Esophagus squamous epithelium (tissue), 5 donors: Measurements from ENCODE around the gene FARP2. TPM values are rescaled to one million over a fixed set of nuclear protein-coding genes. Genes with fewer than 3 reads are reported as not detected.
"Not testable (repeated sequence)": the region's sequence is repeated elsewhere in the genome, so short reads cannot be mapped to it uniquely, and the experiment has no call there.

Experiments used
- DNase-seq: peaks from one replicate; lab custom pipeline; 2025; lab: John Stamatoyannopoulos, UW
- H3K27ac ChIP-seq, 4 donors: fragments of 200-600 bp; sonication (generic); one replicate each; pipeline ENCODE4 v1.5.1; 2016 to 2019; ENCODE audit warnings: mild to moderate bottlenecking in 1 of 4
- H3K27me3 ChIP-seq, 4 donors: fragments of 200-600 bp; sonication (generic); 1 replicate in 3 of 4; 2 replicates in 1 of 4; pipeline versions ENCODE4 v1.5.1 to v1.6.0; 2017 to 2021; ENCODE audit warnings: antibody characterized with exemption in 1 of 4
- H3K36me3 ChIP-seq, 3 donors: fragments of 200-600 bp; sonication (generic); one replicate each; pipeline ENCODE4 v1.5.1; 2016 to 2019
- H3K4me1 ChIP-seq, 3 donors: fragments of 200-600 bp; sonication (generic); one replicate each; pipeline ENCODE4 v1.5.1; 2017 to 2019
- H3K4me3 ChIP-seq, 4 donors: fragments of 200-600 bp; sonication (generic); 1 replicate in 3 of 4; 2 replicates in 1 of 4; pipeline ENCODE4 v1.5.1; 2016 to 2019; ENCODE audit warnings: mild to moderate bottlenecking in 2 of 4, moderate library complexity in 1 of 4
- H3K9me3 ChIP-seq, 3 donors: fragments of 200-600 bp; sonication (generic); one replicate each; pipeline ENCODE4 v1.5.1; 2016 to 2019
- POLR2A ChIP-seq, 4 donors: fragments of 450-650 bp; IDR thresholded peaks; one replicate each; pipeline ENCODE4 v1.6.1; 2017; ENCODE audit warnings: antibody characterized with exemption in 4 of 4, mild to moderate bottlenecking in 4 of 4, moderate library complexity in 3 of 4
- WGBS, 2 donors: methylation state at CpG; one replicate each; pipeline ENCODE4 v1.1.5; 2018; 5-methylcytosine and 5-hydroxymethylcytosine counted together
- intact Hi-C: fragments of 100-400 bp; cut with DNase I; formaldehyde crosslinking; loops from one replicate; pipeline ENCODE4 v1.15.0; 2022
- total RNA-seq, 4 donors: library from RNA; depleted of rRNA; stranded (reverse); fragments of >200 nt; gene quantifications; one replicate each; pipeline ENCODE4 v1.1.0, GENCODE V29; 2016
- TF ChIP-seq, protein P1 (sequence below), 6 experiments: fragments of 450-650 bp in 4 of 6; fragments of 200-600 bp in 2 of 6; sonication (generic) in 2 of 6; IDR thresholded peaks; one replicate each; pipeline ENCODE4 v1.5.1; 2016 to 2019; ENCODE audit warnings: antibody characterized with exemption in 6 of 6, mild to moderate bottlenecking in 4 of 6, moderate library complexity in 4 of 6
- donor health status: DM: yes; HTN: yes; CAD: no.

Gene FARP2
- total RNA-seq, 4 donors from 2014 or later, result 20.8 to 41.8 (median 37.1) TPM

DNA sequence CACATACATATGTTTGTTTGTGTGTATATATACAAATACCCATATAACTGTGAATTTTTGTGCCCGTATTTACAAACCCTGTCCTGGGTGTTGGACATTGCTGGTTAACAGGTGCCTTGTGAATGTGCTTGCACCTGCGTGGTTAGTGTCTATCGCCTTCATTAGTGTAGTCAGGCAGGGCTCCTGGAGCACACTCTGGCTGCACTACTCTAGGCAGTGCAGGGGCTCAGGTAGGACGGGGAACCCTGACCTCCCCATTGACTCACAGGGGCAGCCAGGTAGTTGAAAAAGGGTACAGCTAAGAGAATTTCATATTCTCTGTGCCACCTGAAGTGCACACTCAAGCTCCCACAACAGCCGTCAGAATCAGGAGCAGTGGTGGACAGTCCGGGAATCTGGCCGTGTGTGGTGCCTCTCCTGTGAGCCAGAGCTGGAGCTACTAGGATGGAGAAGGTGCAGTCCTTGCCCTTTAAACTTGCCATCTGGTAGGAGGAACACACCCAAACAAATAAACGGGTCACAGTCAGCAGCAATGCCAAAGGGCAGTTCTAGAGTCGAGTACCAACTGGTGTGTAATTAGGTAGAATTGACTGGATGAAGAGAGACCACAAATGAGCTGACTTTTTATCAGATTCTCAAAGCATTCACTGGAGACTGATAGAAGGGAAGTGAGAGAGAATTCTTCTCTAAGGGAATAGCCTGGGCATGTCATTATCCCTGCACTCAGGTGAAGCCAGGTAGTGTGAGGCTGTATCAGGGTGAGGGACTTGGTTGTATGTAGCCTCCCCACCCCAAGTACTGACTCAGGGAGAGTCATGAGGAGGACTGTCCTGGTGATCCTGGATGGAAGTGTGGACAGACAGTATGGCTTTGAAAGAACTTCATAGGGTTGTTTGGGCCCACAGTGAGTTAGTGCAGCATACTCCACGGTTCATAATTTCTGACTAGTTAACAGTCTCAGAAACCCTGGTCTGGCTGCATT, 44.1 kb downstream of the FARP2 start:
- 62 to 80% methylated on average over 4 to 8 of the region's 10 CpGs for WGBS, 2 donors
- no peak overlapping the region for H3K4me3 ChIP-seq
- no peak for DNase-seq
- H3K9me3 ChIP-seq, result no peaks in the 10 kb centered on the region
- intact Hi-C loops, result no loop called here
- H3K27me3 ChIP-seq, result no peaks in the 10 kb centered on the region
- no peaks in the 10 kb centered on the region for H3K4me1 ChIP-seq
- TF ChIP-seq POLR2A (IDR thresholded peaks at IDR 0.05), result no peak
- TF ChIP-seq, protein P1, sequence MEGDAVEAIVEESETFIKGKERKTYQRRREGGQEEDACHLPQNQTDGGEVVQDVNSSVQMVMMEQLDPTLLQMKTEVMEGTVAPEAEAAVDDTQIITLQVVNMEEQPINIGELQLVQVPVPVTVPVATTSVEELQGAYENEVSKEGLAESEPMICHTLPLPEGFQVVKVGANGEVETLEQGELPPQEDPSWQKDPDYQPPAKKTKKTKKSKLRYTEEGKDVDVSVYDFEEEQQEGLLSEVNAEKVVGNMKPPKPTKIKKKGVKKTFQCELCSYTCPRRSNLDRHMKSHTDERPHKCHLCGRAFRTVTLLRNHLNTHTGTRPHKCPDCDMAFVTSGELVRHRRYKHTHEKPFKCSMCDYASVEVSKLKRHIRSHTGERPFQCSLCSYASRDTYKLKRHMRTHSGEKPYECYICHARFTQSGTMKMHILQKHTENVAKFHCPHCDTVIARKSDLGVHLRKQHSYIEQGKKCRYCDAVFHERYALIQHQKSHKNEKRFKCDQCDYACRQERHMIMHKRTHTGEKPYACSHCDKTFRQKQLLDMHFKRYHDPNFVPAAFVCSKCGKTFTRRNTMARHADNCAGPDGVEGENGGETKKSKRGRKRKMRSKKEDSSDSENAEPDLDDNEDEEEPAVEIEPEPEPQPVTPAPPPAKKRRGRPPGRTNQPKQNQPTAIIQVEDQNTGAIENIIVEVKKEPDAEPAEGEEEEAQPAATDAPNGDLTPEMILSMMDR (IDR thresholded peaks at IDR 0.05), result no peak
- H3K36me3 ChIP-seq, result peaks cover 0 to 18% (median 0%) of the 10 kb centered on the region in 3 donors
- H3K27ac ChIP-seq, result no peak overlapping the region

DNA sequence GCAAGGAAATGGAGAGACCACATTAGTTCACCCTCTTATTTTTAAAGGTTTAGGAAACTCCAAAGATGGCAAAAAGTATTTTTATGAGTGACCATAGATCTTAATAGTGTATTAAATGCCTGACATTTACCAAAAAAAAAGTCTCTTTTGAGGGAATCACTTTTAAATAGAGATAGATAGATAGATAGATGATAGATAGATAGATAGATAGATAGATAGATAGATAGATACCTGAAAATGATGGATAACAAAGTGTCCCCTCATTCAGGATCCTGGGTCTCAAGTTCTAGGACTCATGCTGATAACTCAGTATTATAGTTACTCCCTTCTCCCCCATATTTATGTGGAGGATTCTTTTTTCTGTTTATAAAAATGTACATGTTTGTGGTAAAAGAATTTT, 52.8 kb downstream of the FARP2 start:
- intact Hi-C loops, result no loop called here
- H3K27me3 ChIP-seq, result no peaks in the 10 kb centered on the region
- no peak for DNase-seq
- TF ChIP-seq POLR2A (IDR thresholded peaks at IDR 0.05), result no peak
- TF ChIP-seq, protein P1 (IDR thresholded peaks at IDR 0.05), result no peak
- no peaks in the 10 kb centered on the region for H3K4me1 ChIP-seq
- peaks cover 6 to 89% (median 12%) of the 10 kb centered on the region in 3 donors for H3K36me3 ChIP-seq
- H3K9me3 ChIP-seq, result no peaks in the 10 kb centered on the region
- no peak overlapping the region for H3K27ac ChIP-seq
- H3K4me3 ChIP-seq, result no peak overlapping the region

DNA sequence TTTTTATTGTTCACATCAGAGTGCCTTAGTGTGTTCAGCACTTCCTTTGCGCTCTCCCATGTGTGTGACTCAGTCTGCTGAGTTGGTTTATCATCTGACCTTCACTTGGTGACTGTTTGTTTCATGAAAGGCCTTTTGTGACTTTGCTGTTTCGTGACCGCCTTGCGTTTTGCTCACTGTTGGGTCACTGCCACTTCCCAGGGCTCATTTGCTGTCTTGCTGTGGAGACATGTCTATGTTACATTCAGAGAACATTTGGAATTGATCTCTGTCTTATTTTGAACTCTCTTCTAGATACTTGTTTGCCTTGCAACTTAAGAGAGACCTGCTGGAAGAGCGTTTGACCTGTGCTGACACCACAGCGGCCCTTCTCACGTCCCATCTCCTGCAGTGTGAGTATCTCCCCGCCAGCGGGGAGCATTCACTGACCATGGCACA, 54.7 kb downstream of the FARP2 start:
- intact Hi-C loops, result no loop called here
- 81 to 85% methylated on average over 7 to 9 of the region's 9 CpGs for WGBS, 2 donors
- H3K4me3 ChIP-seq, result no peak overlapping the region
- TF ChIP-seq POLR2A (IDR thresholded peaks at IDR 0.05), result no peak
- TF ChIP-seq, protein P1 (IDR thresholded peaks at IDR 0.05), result no peak
- H3K36me3 ChIP-seq, result peaks cover 6 to 99% (median 21%) of the 10 kb centered on the region in 3 donors
- H3K27me3 ChIP-seq, result no peaks in the 10 kb centered on the region
- H3K9me3 ChIP-seq, result no peaks in the 10 kb centered on the region
- H3K4me1 ChIP-seq, result no peaks in the 10 kb centered on the region
- DNase-seq, result no peak
- no peak overlapping the region for H3K27ac ChIP-seq

DNA sequence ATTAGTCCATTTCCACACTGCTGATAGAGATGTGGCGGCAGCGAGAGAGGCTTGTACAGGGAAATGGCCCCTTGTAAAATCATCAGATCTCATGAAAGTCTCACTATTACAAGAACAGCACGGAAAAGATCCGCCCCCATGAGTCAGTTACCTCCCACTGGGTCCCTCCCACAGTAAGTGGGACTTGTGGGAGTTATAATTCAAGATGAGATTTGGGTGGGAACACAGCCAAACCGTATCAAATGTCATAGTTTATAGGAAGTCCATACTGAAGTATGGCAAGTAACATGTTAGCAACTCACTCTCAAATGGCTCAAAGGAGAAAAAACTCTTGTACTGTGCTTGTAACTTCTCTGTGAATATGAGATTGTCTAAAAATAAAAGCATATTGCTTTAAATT, 56.1 kb downstream of the FARP2 start:
- 64 to 68% methylated on average over 5 of the region's 5 CpGs for WGBS, 2 donors
- Histone ChIP-seq H3K4me3 (no peak overlapping the region), H3K36me3 (peaks cover 6 to 99% (median 22%) of the 10 kb centered on the region in 3 donors), H3K9me3 (no peaks in the 10 kb centered on the region), H3K4me1 (no peaks in the 10 kb centered on the region), H3K27ac (no peak overlapping the region), H3K27me3 (no peaks in the 10 kb centered on the region)
- intact Hi-C loops, result no loop called here
- DNase-seq, result no peak
- TF ChIP-seq, protein P1 (IDR thresholded peaks at IDR 0.05), result no peak
- no peak for TF ChIP-seq POLR2A (IDR thresholded peaks at IDR 0.05)

DNA sequence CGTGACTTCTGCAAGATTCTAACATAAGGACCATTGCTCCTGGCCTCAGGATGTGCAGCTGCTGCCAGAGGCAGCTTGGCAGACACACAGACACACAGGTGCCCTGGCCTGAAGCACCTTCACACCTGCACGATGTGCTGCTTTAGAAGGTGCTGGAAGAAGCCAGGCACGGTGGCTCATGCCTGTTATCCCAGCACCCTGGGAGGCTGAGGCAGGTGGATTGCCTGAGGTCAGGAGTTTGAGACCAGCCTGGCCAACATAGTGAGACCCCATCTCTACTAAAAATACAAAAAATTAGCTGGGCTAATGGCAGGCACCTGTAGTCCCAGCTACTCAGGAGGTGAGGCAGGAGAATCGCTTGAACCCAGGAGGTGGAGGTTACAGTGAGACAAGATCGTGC, 57.4 kb downstream of the FARP2 start:
- H3K27ac ChIP-seq, H3K4me3 ChIP-seq, H3K27me3 ChIP-seq, H3K4me1 ChIP-seq, intact Hi-C loops, H3K9me3 ChIP-seq, DNase-seq: not testable (repeated sequence)
- H3K36me3 ChIP-seq, result peaks cover 11 to 100% (median 22%) of the 10 kb centered on the region in 3 donors
- 93 to 98% methylated on average over 4 of the region's 5 CpGs for WGBS, 2 donors
